Stomach (tissue), 4 donors: Measurements from ENCODE around the gene DYNLT5.

ENCODE experiments used
- POLR2A ChIP-seq, 4 donors: fragments of 450-650 bp; IDR thresholded peaks; one replicate each; pipeline ENCODE4 v1.6.1; 2016; ENCODE audit warnings: antibody characterized with exemption in 4 of 4, control low read depth in 2 of 4, mild to moderate bottlenecking in 1 of 4, moderate library complexity in 1 of 4
- POLR2AphosphoS5 ChIP-seq, 3 donors: sonication (generic); formaldehyde crosslinking; IDR thresholded peaks; one replicate each; pipeline ENCODE4 v1.6.1; 2016; ENCODE audit warnings: antibody characterized with exemption in 3 of 3
- TF ChIP-seq, protein P1 (sequence below), 7 experiments: fragments of 450-650 bp in 4 of 7; fragments of 200-600 bp in 3 of 7; sonication (generic) in 3 of 7; IDR thresholded peaks; one replicate each; pipeline ENCODE4 v1.5.1; 2016 to 2019; ENCODE audit warnings: antibody characterized with exemption in 7 of 7, control low read depth in 2 of 7, mild to moderate bottlenecking in 1 of 7

DNA sequence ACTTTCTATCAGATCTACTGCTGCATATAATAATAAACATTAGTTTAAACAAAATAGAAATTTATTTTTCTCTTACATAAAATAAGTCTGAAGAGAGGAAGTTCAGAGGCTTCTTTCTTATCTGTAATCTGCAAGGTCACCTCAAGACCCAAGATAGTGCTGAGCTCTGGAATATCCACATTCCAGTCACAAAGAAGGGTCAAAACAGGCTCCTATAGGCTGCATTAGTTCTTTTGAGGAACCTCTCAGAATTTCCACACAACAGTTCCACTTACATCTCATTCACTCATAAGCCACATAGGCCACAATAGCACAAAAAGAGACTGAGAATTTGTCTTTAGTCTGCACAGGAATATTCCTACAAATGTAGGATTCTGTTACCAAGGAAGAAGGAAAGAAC lies 15.4 kb downstream of the DYNLT5 start:
- TF ChIP-seq POLR2A (IDR thresholded peaks at IDR 0.05) (no peak), POLR2AphosphoS5 (IDR thresholded peaks at IDR 0.05) (no peak)
- TF ChIP-seq, protein P1, sequence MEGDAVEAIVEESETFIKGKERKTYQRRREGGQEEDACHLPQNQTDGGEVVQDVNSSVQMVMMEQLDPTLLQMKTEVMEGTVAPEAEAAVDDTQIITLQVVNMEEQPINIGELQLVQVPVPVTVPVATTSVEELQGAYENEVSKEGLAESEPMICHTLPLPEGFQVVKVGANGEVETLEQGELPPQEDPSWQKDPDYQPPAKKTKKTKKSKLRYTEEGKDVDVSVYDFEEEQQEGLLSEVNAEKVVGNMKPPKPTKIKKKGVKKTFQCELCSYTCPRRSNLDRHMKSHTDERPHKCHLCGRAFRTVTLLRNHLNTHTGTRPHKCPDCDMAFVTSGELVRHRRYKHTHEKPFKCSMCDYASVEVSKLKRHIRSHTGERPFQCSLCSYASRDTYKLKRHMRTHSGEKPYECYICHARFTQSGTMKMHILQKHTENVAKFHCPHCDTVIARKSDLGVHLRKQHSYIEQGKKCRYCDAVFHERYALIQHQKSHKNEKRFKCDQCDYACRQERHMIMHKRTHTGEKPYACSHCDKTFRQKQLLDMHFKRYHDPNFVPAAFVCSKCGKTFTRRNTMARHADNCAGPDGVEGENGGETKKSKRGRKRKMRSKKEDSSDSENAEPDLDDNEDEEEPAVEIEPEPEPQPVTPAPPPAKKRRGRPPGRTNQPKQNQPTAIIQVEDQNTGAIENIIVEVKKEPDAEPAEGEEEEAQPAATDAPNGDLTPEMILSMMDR (IDR thresholded peaks at IDR 0.05) = no peak
